ENCODE data around the gene QRICH2. TPM values are rescaled to one million over a fixed set of nuclear protein-coding genes. Genes with fewer than 3 reads are reported as not detected.

QRICH2 gene
- total RNA-seq, 1 donor from 2014 or later: 11.7 TPM

DNA sequence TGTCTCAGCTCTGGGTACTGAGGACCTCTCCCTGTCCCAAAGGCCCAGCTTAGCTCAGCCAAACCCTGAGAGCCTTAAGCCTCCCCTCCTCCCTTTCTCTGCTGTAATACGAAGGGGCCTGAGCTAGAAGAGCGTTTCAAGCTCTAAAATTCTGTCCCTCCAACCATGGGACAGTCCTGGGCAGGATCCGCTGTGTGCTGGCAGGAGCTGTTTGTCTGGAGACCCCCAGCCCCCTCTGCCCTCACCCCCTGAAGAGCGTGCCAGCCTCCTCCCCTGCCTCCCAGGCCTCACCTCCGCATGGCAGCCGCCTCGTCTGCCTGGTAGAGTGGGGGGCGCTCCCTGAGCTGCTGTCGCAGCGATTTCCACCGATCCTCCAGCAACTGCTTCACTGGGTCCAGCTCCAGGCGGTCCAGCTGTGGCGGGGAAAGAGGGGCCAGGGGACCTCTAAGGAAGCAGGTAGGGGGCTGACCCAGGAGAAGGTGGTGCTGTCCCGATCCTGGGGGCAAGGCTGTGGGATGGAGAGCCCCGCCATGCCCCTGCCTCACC is 28.3 kb downstream of the QRICH2 start:
- Mint-ChIP-seq H3K36me3 (no peaks in the 10 kb centered on the region), H3K27me3 (no peaks in the 10 kb centered on the region), H3K27ac (peak overlapping the region; percentile 36), H3K4me3 (no peak overlapping the region), H3K9me3 (no peaks in the 10 kb centered on the region), H3K4me1 (ENCODE audit: unreplicated experiment) (peaks cover 9% of the 10 kb centered on the region)
- TF ChIP-seq, protein P1, sequence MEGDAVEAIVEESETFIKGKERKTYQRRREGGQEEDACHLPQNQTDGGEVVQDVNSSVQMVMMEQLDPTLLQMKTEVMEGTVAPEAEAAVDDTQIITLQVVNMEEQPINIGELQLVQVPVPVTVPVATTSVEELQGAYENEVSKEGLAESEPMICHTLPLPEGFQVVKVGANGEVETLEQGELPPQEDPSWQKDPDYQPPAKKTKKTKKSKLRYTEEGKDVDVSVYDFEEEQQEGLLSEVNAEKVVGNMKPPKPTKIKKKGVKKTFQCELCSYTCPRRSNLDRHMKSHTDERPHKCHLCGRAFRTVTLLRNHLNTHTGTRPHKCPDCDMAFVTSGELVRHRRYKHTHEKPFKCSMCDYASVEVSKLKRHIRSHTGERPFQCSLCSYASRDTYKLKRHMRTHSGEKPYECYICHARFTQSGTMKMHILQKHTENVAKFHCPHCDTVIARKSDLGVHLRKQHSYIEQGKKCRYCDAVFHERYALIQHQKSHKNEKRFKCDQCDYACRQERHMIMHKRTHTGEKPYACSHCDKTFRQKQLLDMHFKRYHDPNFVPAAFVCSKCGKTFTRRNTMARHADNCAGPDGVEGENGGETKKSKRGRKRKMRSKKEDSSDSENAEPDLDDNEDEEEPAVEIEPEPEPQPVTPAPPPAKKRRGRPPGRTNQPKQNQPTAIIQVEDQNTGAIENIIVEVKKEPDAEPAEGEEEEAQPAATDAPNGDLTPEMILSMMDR (conservative IDR thresholded peaks at IDR 0.05): peak; percentile 31
- DNase-seq (ENCODE audit: extremely low spot score, unreplicated experiment): no peak

DNA sequence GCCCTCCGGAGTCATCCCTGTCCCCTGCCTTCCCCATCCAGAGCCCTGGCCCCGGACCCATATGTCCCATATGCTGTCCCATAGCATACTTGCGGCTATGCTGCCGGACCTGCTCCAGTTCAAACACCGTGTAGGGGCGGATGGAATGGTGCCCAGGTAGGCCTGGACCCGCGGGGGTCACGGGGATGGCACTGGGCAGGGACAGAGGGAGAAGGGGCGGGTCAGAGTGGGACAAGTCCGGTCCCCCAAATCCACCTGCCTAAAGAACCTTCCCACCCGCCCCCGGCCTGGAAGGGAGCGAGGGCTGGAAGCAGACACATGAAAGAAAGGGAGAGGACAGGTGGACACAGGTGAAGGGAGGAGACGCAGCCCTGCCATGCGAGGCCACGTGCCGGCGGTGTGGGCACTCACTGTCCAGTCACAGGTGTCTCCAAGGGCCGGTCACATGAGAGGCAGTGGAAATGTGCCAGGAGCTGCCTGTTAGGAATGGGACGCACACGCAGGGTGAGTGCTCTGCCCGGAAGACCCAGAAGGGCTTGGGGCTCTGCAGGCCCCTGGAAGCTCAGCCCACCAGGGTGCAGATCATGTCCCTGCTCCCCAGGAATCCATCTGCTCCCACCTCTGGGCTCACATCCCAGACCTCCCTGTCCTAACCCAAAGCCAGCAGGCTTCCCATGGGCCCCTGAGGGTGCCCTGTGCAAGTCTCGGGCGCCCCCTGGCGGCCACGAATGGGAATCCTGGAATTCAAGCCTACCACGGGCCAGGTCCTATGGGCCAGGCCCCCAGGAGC is 28.9 kb downstream of the QRICH2 start:
- TF ChIP-seq, protein P1 (conservative IDR thresholded peaks at IDR 0.05): peak; percentile 99
- H3K36me3 Mint-ChIP-seq: no peaks in the 10 kb centered on the region
- DNase-seq (ENCODE audit: extremely low spot score, unreplicated experiment): peak; percentile 90
- H3K4me1 Mint-ChIP-seq (ENCODE audit: unreplicated experiment): peaks cover 10% of the 10 kb centered on the region
- H3K27me3 Mint-ChIP-seq: no peaks in the 10 kb centered on the region
- H3K4me3 Mint-ChIP-seq: no peak overlapping the region
- H3K9me3 Mint-ChIP-seq: no peaks in the 10 kb centered on the region
- H3K27ac Mint-ChIP-seq: peak overlapping the region; percentile 36

DNA sequence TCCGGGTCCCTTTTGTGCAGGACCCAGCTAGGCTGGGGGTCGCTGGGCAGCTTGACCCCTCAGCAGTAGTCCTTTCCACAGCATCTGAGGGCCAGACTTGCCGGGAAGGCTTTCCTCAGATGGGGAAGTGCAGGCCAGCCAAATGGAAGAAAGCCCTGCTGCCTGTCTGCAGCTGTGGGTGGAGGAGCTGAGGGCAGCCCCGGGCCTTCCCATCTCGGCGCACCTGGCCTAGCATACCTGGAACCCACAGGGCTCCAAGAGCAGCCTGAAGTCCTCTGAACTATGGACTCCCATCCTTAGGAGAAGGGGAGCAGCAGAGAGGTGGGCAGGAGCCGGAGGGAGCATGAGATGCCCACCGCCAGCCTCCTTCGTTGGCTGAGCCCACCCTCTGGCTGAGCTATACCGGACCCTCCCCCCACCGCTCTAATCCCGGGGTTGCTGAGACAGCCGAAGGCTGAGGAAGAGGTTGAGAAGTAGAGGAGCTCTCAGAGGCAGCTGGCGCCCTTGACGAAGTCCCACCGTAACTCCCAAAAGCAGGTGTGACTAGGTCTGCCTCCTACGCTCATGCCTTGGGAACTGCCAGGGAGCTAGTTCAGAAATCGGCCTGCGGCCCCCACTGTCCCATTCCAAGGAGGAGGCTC is 29.7 kb downstream of the QRICH2 start:
- no peaks in the 10 kb centered on the region for H3K36me3 Mint-ChIP-seq
- H3K4me3 Mint-ChIP-seq: no peak overlapping the region
- no peak for DNase-seq (ENCODE audit: extremely low spot score, unreplicated experiment)
- peaks cover 10% of the 10 kb centered on the region for H3K4me1 Mint-ChIP-seq (ENCODE audit: unreplicated experiment)
- H3K9me3 Mint-ChIP-seq: no peaks in the 10 kb centered on the region
- H3K27me3 Mint-ChIP-seq: no peaks in the 10 kb centered on the region
- no peak overlapping the region for H3K27ac Mint-ChIP-seq
- TF ChIP-seq, protein P1 (conservative IDR thresholded peaks at IDR 0.05): no peak

DNA sequence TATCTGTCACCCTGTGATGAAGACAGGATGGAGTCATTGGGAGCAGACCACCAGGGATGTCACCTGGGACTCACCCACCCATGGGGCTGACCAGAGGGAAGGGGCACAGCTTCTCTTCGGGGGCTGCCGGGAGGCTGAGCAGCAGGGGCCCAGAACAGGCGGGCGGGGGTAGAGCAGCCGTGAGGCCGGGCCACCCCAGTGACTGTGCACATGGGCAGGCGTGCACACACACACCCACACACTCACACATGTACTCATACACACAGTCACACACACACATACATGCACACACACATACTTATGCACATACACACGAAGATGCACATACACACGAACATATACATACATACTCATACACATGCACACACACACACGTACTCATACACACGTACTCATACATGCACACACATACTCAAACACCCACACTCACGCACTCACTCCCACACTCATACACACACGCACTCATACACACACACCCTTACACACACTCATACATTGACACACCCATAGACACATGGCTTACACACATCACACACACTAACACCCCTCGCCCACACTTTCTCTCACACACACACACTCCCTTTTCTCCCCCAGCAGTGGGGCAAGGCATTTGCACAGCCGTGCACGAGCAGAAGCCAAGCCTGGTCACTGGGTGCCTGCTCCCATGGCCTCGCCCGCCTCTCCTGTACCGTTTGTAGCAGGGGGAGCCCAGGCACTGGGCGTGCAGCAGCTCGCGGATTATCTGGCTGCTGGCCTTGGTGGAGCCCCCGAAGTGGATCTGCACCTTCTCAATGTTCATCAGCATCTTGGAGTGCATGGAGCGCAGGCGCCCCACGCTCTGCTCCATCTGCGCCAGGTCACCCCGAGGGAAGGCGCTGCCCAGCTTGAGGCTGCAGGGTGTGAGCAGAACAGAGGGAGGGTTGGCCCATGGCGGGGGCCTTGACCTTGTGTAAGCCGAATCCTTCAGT is 30.5 kb downstream of the QRICH2 start:
- Mint-ChIP-seq H3K36me3 (no peaks in the 10 kb centered on the region), H3K9me3 (no peaks in the 10 kb centered on the region), H3K27ac (peak overlapping the region; percentile 72), H3K27me3 (no peaks in the 10 kb centered on the region), H3K4me1 (ENCODE audit: unreplicated experiment) (peaks cover 10% of the 10 kb centered on the region), H3K4me3 (no peak overlapping the region)
- TF ChIP-seq, protein P1 (conservative IDR thresholded peaks at IDR 0.05): no peak
- DNase-seq (ENCODE audit: extremely low spot score, unreplicated experiment): no peak
